ENCODE data around the gene SPDYE16.
"Not testable (repeated sequence)": the region's sequence is repeated elsewhere in the genome, so short reads cannot be mapped to it uniquely, and the experiment has no call there.

DNA sequence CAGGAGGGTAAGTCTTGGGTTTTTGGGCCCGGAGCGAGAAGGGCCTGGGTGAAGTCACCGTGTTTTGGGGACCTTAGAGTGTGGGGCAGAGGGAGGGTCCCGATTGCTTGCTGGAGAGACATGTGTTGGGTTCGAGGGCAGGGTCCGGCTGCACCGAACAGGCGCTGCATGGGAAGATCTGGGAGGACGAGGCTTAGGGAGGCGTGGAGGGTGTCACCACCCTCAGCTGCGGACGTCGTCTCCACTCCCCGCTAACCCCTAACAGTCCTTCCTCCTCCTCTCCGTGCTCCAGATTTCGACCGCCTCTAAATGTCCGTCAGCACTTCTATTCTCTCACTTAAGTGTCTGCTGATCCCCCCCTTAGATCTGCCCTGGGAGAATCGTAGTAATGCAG lies 6.8 kb upstream of the SPDYE16 start:
- TF ChIP-seq, protein P1, sequence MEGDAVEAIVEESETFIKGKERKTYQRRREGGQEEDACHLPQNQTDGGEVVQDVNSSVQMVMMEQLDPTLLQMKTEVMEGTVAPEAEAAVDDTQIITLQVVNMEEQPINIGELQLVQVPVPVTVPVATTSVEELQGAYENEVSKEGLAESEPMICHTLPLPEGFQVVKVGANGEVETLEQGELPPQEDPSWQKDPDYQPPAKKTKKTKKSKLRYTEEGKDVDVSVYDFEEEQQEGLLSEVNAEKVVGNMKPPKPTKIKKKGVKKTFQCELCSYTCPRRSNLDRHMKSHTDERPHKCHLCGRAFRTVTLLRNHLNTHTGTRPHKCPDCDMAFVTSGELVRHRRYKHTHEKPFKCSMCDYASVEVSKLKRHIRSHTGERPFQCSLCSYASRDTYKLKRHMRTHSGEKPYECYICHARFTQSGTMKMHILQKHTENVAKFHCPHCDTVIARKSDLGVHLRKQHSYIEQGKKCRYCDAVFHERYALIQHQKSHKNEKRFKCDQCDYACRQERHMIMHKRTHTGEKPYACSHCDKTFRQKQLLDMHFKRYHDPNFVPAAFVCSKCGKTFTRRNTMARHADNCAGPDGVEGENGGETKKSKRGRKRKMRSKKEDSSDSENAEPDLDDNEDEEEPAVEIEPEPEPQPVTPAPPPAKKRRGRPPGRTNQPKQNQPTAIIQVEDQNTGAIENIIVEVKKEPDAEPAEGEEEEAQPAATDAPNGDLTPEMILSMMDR (IDR thresholded peaks at IDR 0.05; ENCODE audit: low read depth, low read length, poor library complexity, severe bottlenecking): not testable (repeated sequence)
- not testable (repeated sequence) for TF ChIP-seq EZH2phosphoT487 (IDR thresholded peaks at IDR 0.05; ENCODE audit: borderline replicate concordance, low read length)
